Suppressor macrophage treated with lipopolysaccharide for 1 hour (primary cell): ENCODE results near the gene HTR4.
"Not testable (repeated sequence)": the region's sequence is repeated elsewhere in the genome, so short reads cannot be mapped to it uniquely, and the experiment has no call there.

ENCODE experiments used
- DNase-seq, 3 donors: peaks; one replicate each; pipeline ENCODE4 v3.0.0-alpha.2; 2020 to 2022

Gene HTR4

DNA sequence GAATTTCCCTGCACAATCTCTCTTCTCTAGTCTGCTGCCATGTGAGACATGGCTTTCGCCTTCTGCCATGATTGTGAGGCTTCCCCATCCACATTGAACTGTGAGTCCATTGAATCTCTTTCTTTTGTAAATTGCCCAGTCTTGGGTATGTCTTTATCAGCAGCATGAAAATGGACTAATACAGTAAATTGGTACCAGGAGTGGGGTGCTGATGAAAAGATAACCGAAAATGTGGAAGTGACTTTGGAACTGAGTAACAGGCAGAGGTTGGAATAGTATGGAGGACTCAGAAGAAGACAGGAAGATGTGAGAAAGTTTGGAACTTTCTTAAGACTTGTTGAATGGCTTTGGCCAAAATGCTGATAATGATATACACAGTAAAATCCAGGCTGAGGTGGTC lies 124.9 kb downstream of the HTR4 start:
- DNase-seq: not testable (repeated sequence)

DNA sequence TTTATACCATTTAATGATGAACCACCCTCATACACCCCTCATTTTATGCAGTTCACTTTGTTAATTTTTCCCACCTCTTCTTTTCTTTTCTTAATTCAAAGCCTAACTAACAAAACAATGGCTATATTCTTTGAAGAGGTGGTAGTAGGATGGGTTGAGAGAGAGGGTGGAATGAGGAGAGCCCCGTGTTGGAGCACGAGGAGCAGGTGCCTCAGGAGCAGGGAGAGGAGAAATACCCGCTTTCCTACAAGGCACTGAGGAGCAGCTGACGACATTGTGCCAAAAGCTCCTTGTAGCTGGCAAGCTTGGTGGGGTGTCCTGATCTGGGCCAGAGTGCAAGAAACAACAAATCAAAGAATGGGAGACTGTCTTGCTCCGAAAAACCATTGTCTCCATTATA lies 129.6 kb downstream of the HTR4 start:
- DNase-seq: no peak

GRCh38 chr5:148523139-148523538 lies 131.2 kb downstream of the HTR4 start:
- peak in 1 of 3 donors; percentile 4 for DNase-seq

DNA sequence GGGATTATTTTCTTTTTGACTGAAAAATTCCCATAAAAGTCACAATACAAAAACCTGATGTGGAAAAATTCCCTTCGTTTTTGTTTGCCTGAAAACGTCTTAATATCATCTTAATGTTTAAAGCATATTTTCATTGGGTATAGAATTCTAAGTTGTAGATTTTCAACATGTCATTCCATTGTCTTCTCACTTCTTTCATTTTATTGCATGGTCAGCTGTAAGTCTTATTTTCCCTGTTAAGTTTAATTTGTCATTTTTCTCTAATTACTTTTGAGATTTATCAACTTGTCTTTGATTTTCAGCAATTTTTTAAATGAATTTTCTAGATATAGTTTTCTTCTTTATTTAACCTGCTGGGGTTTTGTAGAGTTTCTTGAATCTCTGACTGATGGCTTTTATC lies 138.9 kb downstream of the HTR4 start:
- DNase-seq: no peak

DNA sequence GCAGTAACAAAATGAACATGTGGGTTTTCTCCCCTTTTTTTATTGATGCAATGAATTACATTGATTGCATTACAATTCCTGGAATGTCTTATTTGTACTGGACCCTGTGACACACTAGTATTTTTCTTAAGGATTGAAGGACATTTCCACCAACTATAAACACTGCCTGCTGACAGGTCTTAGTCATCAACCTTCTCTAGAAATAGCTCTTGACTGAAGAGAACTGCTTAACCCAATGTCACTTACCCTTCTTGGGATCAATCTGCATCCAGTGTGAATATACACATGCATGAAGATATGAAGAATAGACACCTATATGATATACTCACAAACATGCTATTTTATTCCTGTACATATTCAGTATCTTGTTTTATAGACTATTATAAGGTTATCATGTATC lies 140.0 kb downstream of the HTR4 start:
- no peak for DNase-seq

DNA sequence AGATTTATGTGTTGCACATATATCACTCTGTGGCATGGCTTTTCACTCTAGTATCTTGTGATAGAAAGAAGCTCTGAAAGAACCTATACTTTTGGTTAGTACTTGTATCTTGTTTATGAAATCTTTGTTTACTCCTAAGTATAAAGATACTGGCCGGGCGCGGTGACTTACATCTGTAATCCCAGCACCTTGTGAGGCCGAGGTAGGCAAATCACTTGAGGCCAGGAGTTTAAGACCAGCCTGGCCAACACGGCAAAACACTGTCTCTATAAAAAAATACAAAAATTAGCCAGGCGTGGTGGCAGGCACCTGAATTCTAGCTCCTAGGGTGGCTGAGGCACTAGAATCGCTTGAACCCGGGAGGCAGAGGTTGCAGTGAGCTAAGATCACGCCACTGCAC lies 141.8 kb downstream of the HTR4 start:
- no peak for DNase-seq

DNA sequence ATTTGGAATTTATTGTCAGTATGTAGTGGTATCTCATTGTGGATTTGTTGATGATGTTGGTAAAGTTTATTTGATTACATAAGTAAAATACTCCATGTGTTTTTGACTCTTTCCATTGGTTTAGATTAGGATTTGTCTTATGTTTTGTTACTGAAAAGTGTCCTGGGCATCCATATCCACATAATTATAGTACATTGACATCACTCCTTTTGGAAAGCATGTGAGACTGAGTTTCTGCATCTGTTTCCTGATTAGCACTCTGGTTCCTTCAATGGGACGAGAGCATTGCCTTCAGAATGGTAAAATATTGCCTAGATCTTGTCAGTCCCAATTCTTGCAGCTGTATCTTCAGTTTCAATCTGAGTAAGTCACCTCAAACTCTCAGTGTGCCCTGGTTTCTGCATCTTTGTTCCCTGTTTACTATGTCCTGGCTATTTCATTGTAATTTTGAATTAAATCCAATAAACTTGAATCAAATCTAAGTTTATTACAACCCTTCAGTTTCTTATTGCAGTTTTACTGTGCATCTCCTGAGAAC lies 142.4 kb downstream of the HTR4 start:
- no peak for DNase-seq

- DNase-seq: peak in 1 of 3 donors; percentile 2
Measured at GRCh38 chr5:148509893-148510292, 144.4 kb downstream of the HTR4 start.

DNA sequence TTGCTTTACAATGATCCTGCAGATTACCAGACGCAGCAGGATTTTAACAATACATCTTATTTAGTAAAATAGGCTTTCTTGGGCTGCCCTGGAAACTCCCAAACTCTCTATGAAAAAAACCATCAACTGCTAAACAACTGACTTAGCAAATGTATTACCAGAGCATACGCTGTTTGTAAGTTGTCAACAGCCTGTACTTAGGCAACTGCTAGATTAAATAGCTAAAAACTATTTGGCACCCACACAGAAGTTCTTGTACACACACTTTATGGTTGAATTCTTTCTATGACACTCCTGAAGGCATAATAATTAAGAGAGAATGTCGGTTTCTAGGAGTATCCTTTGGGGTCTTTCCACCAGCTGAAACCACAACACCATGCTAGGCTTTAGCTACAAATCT lies 146.7 kb downstream of the HTR4 start:
- no peak for DNase-seq

DNA sequence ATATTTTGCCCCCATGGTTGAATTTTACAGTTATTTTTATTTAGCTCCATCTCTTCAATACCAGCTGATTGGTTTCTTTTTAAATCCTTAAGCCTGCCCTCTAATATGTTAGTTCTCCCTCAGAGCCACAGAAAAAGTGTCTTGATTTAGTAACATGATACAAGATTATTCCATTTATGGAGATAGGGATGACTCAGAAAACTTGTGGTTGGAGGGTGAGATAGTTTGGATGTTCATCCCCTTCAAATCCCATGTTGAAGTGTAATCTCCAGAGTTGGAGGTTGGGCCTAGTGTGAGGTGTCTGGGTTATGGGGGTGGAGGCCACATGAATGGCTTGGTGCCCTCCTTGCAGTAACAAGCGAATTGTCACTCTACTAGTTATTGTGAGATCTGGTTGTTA lies 154.9 kb downstream of the HTR4 start:
- no peak for DNase-seq

DNA sequence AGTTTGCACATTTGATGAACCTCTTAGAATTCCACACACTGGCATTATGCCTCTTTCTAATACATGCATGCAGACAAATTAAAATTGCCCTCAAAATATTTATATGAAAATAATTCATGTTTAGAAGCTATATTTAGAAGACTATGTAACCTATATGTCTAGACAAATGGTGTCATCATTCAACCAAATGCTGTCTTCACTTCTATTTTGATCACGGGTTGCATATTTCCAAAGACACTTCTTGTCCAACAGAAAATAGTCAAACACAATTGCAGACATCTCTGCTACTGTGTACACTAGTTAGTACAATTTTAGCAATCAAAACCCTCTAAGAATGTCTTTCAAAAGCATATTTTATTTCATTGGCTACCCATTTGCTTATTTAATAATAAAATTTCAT lies 156.6 kb downstream of the HTR4 start:
- DNase-seq: no peak

GRCh38 chr5:148492351-148492750 lies 162.0 kb downstream of the HTR4 start:
- no peak for DNase-seq

DNA sequence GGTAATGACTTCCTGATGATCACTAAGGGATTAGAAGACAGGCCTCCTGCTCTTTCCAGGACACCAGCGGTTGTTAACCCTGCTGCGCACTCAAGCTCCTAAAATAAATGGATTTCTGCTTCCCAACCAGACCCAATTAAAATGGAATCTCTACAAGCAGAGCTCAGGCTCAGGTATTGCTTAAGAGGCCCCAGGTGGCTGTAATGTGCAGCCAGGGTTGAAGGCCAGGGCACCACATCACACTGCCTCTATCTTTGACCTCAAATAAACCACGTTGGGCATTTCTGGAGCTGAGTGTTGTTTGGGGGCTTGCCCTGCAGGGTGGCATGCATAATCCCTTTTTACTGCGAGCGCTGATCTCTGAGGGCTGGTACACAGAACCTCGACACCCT lies 162.5 kb downstream of the HTR4 start:
- no peak for DNase-seq

GRCh38 chr5:148491015-148491792 lies 163.1 kb downstream of the HTR4 start:
- DNase-seq: peak; percentile 19 to 44 (median 37)

DNA sequence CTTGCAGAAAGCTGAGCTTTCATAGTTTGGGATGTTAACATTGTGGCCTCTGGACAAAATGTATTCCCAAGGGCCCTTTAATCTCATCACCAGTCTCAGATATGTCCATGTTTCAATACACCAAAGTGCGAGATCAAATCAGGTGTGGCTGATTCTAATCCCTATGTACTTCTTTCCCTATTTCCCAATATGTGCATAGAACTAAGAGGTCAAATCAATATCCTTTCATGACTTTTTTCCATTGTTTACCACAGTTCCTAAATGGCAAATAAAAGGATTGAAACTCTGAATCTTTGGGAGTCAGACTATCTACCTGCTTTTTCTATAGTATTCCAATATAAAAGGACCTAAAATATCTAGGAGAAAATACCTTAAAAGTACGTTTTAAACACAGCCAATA lies 165.6 kb downstream of the HTR4 start:
- no peak for DNase-seq

GRCh38 chr5:148486456-148486855 lies 167.9 kb downstream of the HTR4 start:
- DNase-seq: no peak

DNA sequence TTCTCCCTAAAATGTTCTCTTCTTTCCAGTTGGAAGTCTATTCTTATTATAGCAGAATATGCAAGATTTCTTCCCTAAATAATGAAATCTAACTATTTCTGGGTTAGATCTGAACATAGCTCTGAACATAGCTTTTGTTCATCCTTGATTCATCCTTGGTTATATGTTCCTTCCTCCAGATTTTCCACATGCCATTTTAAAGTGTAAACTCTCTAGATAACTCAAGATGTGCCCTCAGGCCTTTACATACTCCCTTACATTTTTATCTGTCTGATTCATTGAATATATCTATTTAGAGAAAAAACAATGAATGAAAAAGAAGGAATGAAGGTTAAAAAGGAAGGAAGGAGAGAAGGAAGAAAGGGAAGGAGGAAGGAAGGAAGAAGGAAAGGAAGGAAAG lies 169.7 kb downstream of the HTR4 start:
- no peak for DNase-seq

DNA sequence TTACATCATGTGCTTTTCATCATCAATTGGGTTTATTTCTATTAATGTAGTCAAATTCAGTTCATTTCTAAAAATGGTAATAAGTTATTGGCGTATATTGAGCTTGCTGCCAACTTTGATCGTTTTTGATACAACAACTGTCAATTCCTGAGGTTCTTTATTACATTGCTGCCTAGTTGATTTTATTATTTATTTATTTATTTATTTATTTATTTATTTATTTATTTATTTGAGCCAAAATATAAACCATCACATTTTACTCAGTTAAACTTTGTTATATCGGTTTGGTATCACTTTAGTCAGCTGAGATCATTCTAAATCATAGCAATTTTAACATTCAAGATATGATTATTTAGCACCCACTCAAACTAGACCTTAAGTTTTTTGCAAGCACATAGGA lies 170.6 kb downstream of the HTR4 start:
- DNase-seq: no peak

DNA sequence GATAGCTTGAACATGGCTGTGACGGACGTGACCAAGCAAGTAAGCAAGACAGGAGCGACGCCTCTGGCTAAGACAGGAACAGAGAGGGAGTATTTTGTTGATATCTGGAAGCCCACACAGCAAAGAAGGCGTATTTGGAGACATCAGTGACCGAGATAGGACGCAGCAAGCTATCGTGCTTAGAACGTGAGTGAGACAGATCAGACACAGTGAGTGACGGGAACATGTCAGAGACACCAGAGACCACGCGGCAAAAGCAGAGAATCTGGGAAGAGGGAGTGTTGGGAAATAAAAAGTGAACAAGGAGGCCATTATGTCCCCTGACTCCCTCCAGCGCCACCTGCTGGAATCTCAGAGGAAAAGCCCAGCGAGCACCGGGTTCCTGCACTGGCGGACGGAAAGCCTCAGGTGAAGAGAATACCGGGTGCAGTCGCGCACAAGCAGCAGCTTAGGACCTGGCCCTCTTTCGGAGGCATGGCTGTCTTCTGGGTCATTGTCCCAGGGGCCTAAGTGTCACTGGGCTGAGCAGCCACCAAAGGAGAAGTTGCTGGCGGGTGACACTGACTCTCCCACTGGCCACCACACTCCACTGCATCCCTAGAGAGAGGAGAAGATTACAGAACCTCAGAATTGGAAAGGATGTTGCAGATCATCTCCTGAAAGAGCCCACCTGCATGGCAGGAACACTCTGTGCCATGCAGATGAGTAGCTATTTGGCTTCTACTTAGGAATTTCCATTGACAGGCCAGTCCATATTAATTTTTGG lies 171.4 kb downstream of the HTR4 start:
- DNase-seq: peak; percentile 60 to 79 (median 73)

DNA sequence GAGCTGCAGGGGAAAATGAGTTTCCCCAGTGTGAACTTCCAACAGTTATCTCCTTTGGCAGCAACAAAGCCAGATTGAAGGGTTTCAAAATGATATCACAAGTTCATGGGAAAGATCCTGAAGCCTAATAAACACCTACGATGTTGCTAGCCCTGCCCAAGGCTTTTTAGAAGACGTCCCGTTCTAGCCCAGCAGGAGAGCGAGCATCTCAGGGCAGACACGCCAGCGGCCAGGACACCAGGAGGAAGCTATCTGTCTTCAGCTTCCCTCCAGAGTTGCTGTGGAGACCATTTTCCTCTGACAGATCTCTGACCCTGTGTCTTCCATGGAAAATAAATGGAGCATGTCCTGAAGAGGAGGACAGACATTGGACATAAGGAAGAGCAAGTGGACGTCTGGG lies 172.1 kb downstream of the HTR4 start:
- DNase-seq: no peak

DNA sequence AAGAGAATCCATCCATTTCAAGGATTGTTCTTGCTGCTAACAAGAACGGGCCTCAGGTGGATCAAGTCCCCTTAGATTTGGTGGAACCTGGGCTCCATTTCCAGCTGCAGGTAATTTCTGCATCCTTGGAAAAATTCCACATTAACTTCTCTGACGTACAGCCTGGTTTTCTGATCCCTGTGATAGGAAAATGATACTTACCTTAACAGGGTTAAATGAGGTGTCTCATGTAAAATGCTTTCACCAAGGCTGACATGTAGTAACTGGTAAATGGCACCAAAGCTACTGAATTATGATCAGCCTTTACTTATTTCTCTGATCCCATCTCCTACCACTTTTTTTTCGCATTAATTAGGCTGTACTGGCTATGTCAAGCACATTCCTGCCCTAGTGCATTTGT lies 176.9 kb downstream of the HTR4 start:
- no peak for DNase-seq

DNA sequence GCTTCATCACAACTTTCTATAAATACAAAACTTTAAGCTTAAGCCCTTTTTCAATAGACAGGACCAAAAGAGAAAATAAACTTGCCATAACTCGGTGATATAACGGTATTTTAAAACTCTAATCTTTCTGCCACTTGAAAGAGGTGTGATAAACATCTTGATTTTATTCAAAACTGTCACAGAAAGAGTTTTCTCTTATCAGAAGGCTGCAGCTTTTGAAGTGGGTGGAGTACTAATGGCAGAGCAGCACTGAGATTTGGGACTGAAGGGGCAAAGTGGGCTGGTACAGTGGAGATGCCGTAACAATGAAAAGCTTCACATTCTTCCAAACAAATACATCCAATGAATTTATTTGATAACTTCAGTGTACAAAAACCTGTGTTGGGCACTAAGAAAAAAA lies 178.0 kb downstream of the HTR4 start:
- no peak for DNase-seq

DNA sequence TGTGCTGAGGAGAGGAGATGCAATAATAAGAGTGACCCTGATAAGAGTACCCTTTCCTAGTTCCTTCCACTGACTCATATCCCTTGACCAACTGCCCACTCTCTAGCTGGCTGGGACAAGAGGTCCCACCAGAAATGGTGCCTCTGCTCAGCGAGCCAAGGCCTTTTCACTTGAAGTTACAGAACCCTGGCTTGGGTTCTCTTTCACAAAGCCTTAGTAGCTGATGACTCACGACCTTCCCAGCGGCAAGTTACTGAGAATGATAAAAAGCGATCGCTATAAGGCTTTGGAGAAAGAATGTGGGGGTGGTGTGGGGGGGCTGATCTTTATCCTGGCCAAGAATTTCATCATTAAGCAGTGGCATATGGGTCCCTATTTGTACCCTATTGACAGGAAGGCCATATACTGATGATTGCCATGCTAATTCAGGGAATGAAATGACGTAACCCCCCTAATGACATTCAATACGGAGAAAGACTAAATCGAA lies 180.3 kb downstream of the HTR4 start:
- DNase-seq: no peak

DNA sequence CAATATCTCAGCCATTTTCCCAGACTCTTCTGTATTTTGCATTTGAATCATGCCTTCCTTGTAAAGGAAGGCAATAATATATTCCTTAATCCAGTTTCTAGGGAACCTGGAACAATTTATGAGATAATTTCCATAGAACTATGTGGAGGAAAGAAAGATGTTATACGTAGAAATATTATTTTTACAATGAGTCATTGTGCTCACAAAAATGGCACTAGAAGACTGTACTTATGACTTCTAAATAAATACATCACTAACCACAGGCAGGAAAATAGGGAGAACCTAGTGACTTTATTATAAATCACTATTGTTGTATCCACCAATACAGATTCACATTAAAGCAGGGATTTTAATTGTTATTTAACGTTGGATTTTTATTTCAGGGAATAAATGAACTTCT lies 182.9 kb downstream of the HTR4 start:
- DNase-seq: no peak
